GM04503 (cell line): ENCODE results near the gene MCM5.
"Not testable (repeated sequence)": the region's sequence is repeated elsewhere in the genome, so short reads cannot be mapped to it uniquely, and the experiment has no call there.

Experiments
- DNase-seq: peaks from one replicate; pipeline ENCODE4 v3.0.0-alpha.2; 2012; ENCODE audit warnings: low read depth

The MCM5 gene

DNA sequence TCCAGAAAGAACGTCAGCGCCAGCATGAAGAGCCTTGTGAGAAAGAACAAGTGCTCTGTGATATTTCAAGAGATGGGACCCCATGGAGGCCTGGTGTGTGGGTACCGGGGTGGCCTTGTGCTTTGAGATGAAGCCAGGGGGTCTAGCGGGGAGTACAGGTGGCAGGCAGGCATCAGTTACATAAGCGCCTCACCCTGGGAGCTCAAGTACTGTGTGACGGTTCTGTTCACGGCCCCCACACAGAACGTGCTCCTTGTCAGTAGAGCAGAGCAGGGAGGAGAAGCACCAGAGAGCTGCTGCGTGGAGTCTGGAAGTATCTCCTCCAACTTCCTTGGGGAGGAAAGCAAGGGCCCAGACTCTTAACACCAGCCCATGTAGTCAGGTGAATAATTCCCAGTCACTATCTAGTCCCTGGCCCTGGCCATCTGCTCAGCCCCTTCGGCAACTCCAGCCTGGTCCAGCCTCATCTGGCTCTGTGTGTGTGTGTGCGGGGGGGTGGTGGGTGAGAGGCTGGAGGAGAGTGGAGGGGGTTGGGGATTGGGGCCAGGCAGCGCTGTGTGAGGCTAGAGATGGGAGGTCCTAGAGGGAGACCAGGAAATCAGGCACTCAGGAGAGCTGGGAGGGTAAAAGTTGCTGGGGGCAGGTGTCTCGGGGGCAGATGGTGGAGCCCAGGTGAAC lies 32.4 kb downstream of the MCM5 start:
- DNase-seq = no peak

DNA sequence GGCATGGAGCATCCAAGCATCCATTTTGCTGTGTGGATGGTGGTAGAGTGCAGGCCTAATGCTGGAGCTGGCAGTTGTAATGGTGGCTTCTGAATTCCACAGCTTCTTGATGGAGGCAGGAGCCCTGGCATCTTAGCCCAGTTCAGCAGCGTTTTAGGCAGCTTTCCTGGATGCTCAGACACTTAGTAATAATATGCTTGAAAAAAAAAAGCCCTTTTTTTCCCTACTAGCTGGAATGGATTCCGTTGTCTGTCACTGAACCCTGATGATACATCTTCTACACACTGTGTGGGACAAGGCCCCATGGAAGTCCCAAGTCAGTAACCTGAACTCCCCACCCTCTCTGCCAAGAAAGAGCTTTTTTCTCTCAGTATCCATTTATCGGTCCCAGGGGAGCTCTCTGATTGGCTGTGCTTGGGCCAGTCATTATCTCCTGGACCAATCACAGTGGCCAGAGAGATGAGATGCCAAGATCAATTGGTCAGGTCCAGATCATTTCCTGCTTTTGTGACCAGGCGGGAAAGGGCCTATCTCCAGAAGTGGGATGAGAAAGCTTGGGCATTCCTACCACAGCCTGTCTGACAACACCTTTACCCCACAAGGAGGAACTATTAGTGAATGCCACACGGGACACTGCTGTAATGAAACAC lies 34.2 kb downstream of the MCM5 start:
- no peak for DNase-seq

DNA sequence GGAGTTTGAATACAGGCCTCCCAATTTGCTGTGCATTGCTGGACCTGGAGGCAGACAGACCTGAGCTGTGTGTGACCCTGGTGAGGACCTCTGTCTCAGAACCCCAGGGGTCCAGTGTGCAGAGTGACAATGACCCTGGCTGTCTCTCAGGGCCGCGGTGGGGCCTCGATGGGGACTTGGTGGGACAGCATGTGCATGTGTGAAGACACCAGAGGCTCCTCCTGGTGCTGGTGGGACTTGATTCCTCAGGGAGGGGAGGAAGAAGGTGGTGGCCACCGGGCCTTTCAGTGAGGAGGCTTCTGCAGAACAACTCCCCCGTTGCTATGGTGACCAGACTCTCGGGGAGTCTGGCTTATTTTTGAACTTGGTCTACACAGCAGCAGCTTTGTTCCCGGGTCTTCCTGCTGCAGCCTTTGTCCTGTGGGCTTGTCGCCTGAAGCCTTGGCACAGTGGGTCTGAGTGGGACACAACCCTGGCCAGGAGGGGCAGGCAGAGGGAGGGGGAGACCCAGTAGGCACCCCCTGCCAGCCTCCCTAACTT lies 35.3 kb downstream of the MCM5 start:
- no peak for DNase-seq

DNA sequence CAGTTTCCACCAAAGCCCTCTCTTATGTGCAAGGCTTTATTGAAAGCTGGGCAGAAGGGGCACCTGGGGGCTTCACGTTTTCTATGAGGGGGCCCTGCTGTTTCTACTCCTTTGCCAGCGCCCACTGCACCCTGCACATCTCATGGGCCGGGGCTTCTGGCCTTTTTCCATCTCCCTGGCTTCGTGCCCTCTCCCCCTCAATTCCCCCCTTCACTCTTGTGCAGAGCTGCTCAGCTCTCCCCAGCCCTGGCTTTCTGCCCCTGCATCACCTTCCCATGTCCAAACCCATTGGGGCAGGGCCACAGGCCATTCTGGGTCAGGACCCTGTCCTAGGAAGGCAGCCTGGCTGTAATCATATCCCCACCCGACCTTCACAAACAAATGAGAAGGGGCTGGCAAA lies 36.5 kb downstream of the MCM5 start:
- no peak for DNase-seq

DNA sequence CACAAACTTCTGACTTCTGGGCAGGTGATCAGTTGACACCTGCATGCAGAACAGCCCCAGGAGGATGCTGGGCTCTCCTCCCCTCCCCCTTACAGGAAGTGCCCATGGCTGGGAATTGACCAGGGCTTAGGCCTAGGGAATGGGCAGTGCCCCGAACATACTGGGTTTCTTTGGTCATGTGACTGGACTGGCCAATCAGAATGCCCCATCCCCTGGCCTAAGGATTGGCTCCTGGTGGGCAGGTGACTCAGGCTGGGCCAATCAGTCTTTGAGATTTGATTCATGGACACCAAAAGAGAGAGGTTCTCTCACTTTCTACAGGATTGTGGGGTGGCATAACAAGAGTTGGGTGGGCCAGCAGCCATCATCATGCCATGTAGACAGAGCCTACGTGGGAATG lies 37.1 kb downstream of the MCM5 start:
- no peak for DNase-seq

DNA sequence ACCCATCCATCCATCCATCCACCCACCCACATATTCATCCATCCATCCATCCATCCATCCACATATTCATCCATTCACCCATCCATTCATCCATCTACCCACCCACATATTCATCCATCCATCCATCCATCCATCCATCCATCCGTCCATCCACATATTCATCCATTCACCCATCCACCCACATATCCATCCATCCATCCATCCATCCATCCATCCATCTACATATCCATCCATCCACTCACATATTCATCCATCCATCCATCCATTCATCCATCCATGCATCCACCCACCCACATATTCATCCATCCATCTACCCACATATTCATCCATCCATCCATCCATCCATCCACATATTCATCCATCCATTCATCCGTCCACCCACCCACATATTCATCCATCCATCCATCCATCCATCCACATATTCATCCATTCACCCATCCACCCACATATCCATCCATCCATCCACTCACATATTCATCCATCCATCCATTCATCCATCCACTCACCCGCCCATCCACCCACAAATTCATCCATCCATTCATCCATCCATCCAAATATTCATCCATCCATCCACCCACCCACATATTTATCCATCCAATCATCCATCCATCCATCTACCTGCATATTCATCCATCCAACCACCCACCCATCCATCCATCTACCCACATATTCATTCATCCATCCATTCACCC lies 38.9 kb downstream of the MCM5 start:
- not testable (repeated sequence) for DNase-seq

DNA sequence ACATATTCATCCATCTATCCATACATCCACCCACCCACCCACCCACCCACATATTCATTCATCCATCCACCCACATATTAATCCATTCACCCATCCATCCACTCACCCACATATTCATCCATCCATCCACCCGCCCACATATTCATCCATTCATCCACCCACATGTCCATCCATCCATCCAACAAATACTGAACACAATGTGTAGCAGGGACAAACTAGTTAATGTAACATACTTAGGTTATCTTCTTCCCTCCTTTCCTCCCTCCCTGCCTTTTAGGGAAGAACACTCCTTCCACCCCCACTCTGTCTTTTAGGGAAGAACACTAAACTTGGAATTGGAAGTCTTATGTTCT lies 39.4 kb downstream of the MCM5 start:
- DNase-seq = no peak

DNA sequence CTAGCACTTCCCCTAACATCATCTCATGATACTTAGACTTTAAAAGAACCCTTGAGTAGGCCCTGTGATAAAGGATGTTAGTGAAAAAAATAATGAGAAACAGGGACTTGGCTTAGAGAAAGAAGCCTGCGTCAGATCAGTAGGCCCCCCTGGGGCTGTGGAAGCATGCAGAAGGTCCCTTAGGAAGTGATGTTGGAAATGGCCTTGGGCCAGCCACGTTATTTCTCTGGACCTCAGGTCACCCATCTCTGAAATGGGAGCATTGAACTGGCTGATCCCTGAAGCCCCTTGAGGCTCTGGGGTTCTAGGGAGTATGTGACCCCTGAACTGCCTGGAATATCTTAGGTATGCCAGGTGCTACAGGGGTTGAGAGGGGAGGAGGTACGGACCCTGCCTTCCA lies 40.2 kb downstream of the MCM5 start:
- no peak for DNase-seq

DNA sequence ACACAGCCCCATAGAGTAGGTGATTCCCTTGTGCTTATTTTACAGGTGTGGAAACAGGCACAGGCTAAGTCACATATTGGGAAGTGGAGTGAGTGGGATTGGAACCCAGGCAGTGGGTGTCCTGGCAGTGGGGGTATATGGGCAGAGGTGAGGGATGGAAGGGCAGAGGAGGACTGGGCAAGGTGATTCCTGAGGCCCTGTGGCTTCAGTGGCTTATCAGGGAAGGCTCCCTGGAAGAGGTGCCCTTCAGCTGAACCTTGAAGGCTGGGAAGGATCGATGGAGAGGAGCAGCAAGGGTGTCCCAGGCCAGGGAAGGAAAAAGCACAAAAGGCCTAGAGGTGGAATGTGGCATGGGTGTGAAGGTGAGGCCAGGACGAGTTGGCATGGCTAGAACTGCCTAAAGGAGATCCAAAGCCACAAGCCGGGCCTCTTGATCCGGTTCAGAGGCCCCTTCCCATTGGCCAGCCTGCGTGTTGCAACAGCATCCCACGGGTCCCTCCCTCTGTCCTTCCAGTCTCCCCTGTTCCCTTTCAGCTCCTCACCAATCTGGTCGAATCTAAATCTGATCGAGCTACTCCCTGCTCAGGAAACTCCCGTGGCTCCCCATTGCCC lies 41.7 kb downstream of the MCM5 start:
- no peak for DNase-seq

DNA sequence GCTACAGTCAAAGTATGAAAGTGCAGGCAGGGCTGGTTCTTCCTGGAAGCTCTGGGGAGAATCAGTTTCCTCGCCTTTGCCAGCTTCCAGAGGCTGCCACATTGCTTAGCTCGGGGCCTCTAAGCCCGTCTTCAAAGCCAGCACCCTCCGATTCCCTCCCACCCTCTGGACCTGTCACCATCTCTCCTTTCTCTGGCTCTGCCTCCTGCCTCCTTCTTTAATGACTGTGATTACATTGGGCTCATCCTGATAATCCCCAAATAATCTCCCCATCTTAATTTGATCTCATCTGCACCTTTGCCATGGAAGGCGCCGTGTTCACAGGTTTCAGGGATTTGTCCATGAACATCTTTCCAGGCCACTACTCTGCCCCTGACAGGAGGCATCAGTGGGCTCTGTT lies 42.5 kb downstream of the MCM5 start:
- DNase-seq = no peak

DNA sequence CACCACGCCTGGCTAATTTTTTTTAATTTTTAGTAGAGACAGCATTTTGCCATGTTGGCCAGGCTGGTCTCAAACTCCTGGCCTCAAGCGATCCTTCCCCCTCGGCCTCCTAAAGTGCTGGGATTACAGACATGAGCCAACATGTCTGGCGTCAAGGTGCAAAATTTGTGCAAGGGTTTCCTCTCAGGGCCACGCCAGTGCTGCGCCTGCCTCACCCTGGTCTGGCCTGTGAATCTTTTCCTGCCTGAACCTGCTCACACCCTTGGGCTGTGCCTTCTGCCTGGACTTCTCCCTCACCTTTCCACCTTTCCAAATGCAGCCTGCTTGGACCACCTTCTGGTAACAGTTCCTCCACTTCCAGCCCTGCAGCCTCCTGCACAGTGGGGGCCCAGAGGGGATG lies 43.4 kb downstream of the MCM5 start:
- DNase-seq = no peak

DNA sequence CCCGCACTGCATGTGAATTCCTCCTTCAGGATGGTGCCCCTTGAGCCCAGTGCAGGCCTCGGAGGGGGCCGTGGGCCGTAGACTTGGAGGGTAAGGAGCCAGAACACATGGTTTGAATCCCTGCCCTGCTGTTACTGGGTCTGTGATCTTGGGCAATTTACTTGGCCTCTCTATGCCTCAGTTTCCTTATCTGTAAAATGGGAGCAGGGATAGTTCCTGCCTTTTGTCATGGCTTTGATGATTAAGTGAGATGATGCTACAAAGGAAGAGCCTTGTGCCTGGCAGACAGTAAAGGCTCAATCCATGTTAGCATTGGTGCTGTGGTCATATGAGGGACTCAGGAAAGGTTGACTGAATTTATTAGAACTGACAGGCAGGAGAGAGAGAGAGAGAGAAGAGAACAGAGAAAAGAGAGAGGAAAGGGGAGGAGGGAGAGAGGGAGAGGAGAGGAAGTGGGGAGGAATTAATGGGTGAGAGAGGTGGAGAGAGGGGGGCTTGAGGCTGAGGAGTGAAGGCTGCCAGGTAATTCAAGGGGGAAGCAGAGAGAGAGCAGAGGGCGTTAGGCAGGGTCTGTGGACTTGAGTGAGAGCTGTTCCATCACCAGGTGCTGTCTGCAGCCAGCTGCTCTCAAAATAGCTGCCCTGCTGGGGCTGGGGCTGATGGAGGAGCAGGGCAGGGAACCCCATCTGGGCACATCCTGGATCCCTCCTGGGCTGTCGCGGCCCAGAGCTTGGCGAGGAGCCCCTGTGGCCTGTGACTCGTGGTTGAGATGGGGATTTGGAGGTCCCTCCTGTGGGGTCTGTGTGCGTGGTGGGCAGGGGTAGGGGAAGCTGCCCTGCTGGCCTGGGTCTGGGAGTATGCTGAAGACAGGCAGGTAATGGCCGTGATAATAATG lies 44.1 kb downstream of the MCM5 start:
- no peak for DNase-seq

DNA sequence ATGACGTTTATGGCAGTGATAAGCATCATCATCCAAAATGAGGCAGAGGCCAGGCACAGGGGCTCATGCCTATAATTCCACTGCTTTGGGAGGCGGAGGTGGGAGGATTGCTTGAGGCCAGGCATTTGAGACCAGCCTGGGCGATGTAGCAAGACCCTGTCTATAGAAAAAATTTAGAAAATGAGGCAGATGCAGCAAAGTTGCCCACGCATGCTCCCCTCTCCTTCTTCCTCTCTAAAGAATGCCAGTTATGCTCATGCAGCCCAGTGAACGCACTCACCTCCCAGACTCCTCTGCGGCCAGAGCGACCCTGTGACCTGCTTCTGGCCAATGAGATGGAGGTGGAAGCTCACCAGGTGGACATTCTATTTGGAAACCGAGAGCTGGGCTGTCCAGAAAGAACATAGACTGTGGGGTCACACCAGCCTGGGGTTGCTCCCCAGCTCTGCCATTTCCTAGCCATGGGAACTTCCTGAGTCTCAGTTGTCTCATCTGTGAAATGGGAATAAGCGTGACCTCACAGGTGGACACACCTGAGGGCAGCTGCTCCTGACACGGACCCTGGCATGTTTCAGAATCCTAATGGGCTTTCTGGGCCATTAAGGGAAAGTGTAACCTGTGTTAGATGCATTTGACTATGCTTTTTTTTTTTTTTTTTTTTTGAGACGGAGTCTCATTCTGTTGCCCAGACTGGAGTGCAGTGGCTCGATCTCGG lies 44.9 kb downstream of the MCM5 start:
- no peak for DNase-seq

DNA sequence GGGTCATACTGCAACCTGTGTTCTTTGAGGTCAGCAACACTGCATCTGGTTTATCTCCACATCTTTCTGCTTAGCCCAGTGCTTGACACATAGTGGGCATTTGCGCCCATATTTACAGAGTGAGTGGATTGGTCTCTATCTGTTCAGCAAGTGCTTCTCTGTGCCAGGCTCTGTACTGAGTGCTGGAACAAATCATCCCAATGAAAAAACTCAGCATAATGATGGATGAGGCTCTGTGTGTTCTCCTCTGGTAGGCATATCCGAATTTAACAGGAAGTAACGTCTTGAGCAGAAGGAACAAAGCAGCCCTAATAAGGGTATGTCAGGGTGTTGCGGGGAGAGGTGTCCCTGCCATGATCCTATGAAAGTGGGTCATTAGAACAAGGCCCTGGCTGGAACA lies 46.0 kb downstream of the MCM5 start:
- DNase-seq = no peak

DNA sequence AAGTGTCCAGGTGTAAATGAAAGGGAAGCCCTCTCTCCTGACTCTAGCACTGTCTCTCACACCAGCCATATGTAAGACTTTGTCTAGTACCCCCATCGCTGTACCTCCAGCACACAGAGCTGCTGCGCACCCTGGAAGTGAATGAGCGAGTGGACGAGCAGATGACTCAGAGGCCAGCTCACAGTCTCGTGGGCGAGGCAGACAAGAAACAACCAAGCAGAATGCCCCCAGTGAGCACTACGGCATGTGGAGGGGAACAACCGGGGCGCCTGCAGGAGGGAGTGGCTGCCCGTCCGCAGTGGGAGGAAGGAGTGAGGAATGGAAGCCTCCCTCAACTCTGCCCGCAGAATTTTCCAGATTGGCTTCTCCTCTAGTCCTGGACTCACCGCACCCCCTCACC lies 46.4 kb downstream of the MCM5 start:
- DNase-seq = peak; percentile 15

DNA sequence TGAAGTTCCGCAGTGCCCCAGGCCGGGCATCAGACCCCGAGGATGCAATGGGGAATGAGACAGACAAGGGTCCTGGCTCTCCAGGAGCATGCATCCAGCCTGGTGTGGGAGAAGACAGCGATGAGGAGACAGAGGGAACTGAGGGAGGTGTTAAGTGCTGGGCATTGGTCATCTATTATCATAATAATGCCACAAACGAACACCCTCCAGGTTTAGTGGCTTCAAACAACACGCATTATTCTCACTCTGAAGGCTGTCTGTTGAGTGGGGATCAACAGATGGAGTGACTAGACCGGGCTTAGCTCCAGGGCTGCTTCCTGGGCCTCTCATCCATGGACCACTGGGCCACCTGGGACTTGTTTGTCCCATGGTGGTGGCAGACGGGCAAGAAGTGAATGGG lies 48.6 kb downstream of the MCM5 start:
- DNase-seq = no peak

DNA sequence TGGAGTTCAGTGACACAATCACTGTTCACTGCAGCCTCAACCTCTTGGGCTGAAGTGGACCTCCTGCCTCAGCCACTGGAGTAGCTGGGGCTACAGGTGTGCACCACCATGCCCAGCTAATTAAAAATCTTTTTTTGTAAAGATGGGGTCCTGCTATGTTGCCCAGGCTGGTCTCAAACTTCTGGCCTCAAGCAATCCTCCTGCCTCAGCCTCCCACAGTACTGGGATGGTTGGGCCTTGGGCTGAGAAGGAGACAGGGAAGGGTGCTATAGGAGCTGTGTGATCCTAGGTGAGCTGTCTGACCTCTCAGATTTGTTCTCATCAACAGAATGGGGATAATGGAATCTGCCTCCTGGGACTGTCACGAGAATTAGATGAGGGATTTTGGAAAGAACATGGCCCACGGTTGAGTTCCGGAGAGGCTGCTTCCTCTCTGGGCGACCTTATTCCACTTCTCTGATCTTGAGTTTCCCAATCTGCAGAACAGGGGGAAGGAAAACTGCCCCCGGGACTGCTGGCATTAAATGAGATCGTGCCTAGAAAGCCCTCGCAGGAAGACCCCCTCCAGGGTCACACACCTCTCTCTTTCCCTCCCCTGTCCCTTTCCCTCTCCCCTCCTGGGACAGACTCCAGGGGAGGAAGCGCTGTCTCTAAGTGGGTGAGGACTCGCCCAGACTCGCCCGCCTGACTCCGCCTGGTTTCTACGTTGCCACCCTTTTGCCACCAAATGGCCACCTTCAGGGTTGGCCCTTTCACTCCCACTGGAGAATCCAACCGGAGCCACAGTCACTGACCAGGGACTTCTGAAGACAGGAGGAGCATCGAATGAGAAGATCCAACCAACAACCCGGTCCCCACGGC lies 50.1 kb downstream of the MCM5 start:
- DNase-seq = no peak

DNA sequence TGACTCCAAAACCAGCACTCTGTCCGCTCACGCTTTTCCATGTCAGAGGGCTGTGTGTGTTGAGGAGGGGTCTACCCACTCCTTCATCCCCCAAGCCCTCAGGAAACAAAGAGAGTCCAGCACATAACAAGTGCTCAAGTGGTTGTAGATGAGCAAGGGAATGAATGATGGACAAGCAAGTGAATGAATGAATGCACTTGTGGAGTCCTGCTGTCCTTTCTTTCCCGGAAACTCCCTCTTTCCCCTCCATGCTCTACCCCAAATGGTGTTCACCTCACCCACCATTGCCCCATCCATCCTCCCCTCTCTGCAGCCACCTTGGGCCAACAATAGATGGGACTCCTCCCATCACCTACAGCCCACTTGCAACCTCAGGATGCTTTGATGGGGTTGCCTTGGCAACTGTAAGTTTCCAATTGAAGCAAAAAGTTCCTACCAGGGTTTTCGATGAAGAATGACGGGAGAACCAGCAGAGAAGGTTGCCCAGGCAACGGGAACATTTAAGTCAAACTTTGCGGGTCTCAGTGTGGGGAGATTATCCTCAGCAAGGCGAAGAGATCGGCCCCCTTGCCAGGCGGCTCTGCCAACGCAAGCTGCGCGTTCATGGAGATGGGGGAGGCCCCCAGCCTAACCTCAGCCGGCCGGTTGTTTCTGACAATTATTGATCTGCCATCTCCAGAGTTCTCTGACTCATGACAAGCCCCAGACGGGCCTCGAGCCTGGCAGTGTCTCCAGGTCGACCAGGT lies 51.1 kb downstream of the MCM5 start:
- no peak for DNase-seq

DNA sequence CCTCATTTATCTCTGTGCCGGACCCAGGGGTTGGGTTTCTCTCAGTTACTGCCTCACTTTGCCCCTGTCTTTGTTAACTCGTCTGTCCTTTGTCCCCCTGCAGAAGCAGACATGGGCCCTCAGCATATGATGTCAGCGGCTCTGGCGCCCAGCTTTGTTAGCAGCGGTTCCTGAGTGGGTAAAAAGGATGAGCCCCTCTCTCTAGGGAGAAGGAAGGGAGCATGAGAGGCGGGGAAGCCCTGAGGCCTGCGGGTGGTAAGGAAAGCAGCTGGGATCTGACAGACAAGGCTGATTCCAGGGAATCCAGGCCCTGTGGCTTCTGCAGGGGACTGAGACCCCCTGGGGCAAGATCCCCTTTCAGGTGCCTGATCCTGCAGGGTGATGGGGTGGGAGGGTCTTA lies 51.7 kb downstream of the MCM5 start:
- DNase-seq = no peak

DNA sequence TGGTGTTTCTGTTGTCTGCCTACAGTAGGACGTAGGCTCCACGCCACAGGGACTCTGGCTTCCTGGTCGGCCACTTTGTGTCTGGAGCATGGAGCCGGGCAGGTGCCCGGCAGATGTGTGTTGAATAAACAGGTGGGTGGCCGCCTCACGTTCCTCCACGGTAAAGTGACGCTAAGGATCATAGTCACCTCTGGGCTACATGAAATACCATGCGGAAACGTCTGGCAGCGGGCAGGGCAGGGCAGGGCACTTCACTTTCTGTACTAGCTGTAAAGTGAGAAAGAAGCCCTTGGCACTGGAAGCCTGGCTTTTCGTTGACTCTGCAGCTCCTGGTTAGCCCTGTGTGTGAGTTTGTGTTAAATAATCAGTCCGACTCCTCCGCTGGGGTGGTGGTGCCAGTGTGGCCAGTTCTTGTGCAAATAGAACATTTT lies 52.4 kb downstream of the MCM5 start:
- no peak for DNase-seq
